H9 (cell line): ENCODE results near the gene CCDC9B. TPM values are rescaled to one million over a fixed set of nuclear protein-coding genes. Genes with fewer than 3 reads are reported as not detected.

Experiments used
- DNase-seq: peaks from one replicate; pipeline ENCODE4 v3.0.0-alpha.2; 2017
- H2AFZ ChIP-seq: one replicate; pipeline ENCODE4 v1.6.1; 2013; ENCODE audit warnings: mild to moderate bottlenecking, low read length, control low read depth, moderate library complexity
- H2AK5ac ChIP-seq: 2 replicates; pipeline ENCODE4 v1.6.1; 2013; ENCODE audit warnings: low read length, control low read depth, mixed read lengths; ENCODE audit not compliant: insufficient read length
- H2BK120ac ChIP-seq: one replicate; pipeline ENCODE4 v1.6.1; 2013; ENCODE audit warnings: low read depth, mild to moderate bottlenecking, low read length, control low read depth, inconsistent platforms; ENCODE audit not compliant: poor library complexity, severe bottlenecking
- H2BK12ac ChIP-seq: 2 replicates; pipeline ENCODE4 v1.6.1; 2013; ENCODE audit warnings: low read length, control low read depth, mixed read lengths, low read depth; ENCODE audit not compliant: insufficient read length
- H2BK15ac ChIP-seq: 2 replicates; pipeline ENCODE4 v1.6.1; 2013; ENCODE audit warnings: low read depth, low read length, control low read depth
- H2BK20ac ChIP-seq: one replicate; pipeline ENCODE4 v1.6.1; 2013; ENCODE audit warnings: low read depth, mild to moderate bottlenecking, low read length, control low read depth, inconsistent platforms; ENCODE audit not compliant: poor library complexity, severe bottlenecking
- H2BK5ac ChIP-seq: 2 replicates; pipeline ENCODE4 v1.6.1; 2013; ENCODE audit warnings: low read length, control low read depth, mixed read lengths; ENCODE audit not compliant: insufficient read length
- H3K14ac ChIP-seq: 2 replicates; pipeline ENCODE4 v1.6.1; 2013; ENCODE audit warnings: low read length, control low read depth; ENCODE audit not compliant: insufficient read depth
- H3K18ac ChIP-seq: 2 replicates; pipeline ENCODE4 v1.6.1; 2013; ENCODE audit warnings: low read depth, mild to moderate bottlenecking, mixed read lengths, low read length, control low read depth; ENCODE audit not compliant: insufficient read length
- H3K23ac ChIP-seq: 2 replicates; pipeline ENCODE4 v1.6.1; 2013; ENCODE audit warnings: low read length, control low read depth, mixed read lengths, low read depth; ENCODE audit not compliant: insufficient read length
- H3K23me2 ChIP-seq: 2 replicates; pipeline ENCODE4 v1.6.1; 2013; ENCODE audit warnings: low read depth, mild to moderate bottlenecking, mixed read lengths, low read length, control low read depth; ENCODE audit not compliant: insufficient read length, poor library complexity, severe bottlenecking
- H3K27ac ChIP-seq: 2 replicates; pipeline ENCODE4 v1.5.1; 2013; ENCODE audit warnings: low read length, control low read depth, mixed read lengths, low read depth; ENCODE audit not compliant: insufficient read length
- H3K27me3 ChIP-seq: 2 replicates; pipeline ENCODE4 v1.6.1; 2013; ENCODE audit warnings: low read length, control low read depth, inconsistent platforms; ENCODE audit not compliant: insufficient read depth
- H3K4ac ChIP-seq: 2 replicates; pipeline ENCODE4 v1.6.1; 2013; ENCODE audit warnings: low read depth, mild to moderate bottlenecking, control low read depth, inconsistent platforms, low read length, moderate library complexity
- H3K4me1 ChIP-seq: 2 replicates; pipeline ENCODE4 v1.6.1; 2013; ENCODE audit warnings: low read length, control low read depth, inconsistent platforms; ENCODE audit not compliant: insufficient read depth
- H3K4me2 ChIP-seq: 2 replicates; pipeline ENCODE4 v1.6.1; 2013; ENCODE audit warnings: low read length, control low read depth, mixed read lengths; ENCODE audit not compliant: insufficient read length, insufficient read depth
- H3K56ac ChIP-seq: 2 replicates; pipeline ENCODE4 v1.6.1; 2013; ENCODE audit warnings: low read depth, mild to moderate bottlenecking, mixed read lengths, low read length, control low read depth; ENCODE audit not compliant: insufficient read length
- H3K79me1 ChIP-seq: 2 replicates; pipeline ENCODE4 v1.6.1; 2013; ENCODE audit warnings: low read depth, mild to moderate bottlenecking, moderate library complexity, low read length, control low read depth, inconsistent platforms; ENCODE audit not compliant: insufficient read depth, poor library complexity, severe bottlenecking
- H3K79me2 ChIP-seq: 2 replicates; pipeline ENCODE4 v1.6.1; 2013; ENCODE audit warnings: low read length, control low read depth, inconsistent platforms; ENCODE audit not compliant: insufficient read depth
- H3K9ac ChIP-seq: 2 replicates; pipeline ENCODE4 v1.6.1; 2013; ENCODE audit warnings: low read length, control low read depth, mixed read lengths; ENCODE audit not compliant: insufficient read length; ENCODE audit errors: extremely low read depth
- H3K9me3 ChIP-seq: one replicate; pipeline ENCODE4 v1.6.1; 2013; ENCODE audit warnings: low read depth, low read length, inconsistent platforms; ENCODE audit not compliant: control insufficient read depth
- H3T11ph ChIP-seq: one replicate; pipeline ENCODE4 v1.6.1; 2013; ENCODE audit warnings: mild to moderate bottlenecking, low read length, control low read depth, inconsistent platforms
- H4K20me1 ChIP-seq: one replicate; pipeline ENCODE4 v1.6.1; 2013; ENCODE audit not compliant: control insufficient read depth, insufficient read length, insufficient read depth
- H4K5ac ChIP-seq: 2 replicates; pipeline ENCODE4 v1.6.1; 2013; ENCODE audit warnings: low read depth, mild to moderate bottlenecking, mixed read lengths, low read length, control low read depth; ENCODE audit not compliant: insufficient read length
- H4K8ac ChIP-seq: replicated peaks from 2 replicates; pipeline ENCODE4 v1.6.1; 2013; ENCODE audit warnings: low read length, control low read depth, mixed read lengths, low read depth; ENCODE audit not compliant: insufficient read length
- H4K91ac ChIP-seq: 2 replicates; pipeline ENCODE4 v1.6.1; 2013; ENCODE audit warnings: low read depth, mild to moderate bottlenecking, moderate library complexity, mixed read lengths, low read length, control low read depth; ENCODE audit not compliant: insufficient read length
- H3K27ac Mint-ChIP-seq, 3 experiments: 2 replicates in 2 of 3; 3 replicates in 1 of 3; pipeline ENCODE4 v1.8.0; 2020 to 2021; ENCODE audit warnings: mixed read lengths in 3 of 3, mild to moderate bottlenecking in 1 of 3, moderate library complexity in 1 of 3
- H3K27me3 Mint-ChIP-seq: 2 replicates; pipeline ENCODE4 v1.8.0; 2021; ENCODE audit warnings: low read depth, mild to moderate bottlenecking, moderate library complexity, mixed read lengths
- H3K36me3 Mint-ChIP-seq, 3 experiments: 2 replicates in 2 of 3; 3 replicates in 1 of 3; pipeline ENCODE4 v1.8.0; 2020 to 2021; ENCODE audit warnings: low read depth in 3 of 3, mixed read lengths in 3 of 3; ENCODE audit not compliant: insufficient read depth in 1 of 3
- H3K4me1 Mint-ChIP-seq, 2 experiments: 2 replicates each; pipeline ENCODE4 v1.8.0; 2020; ENCODE audit warnings: mixed read lengths in 2 of 2
- H3K4me3 Mint-ChIP-seq, 2 experiments: 2 replicates in 1 of 2; 3 replicates in 1 of 2; pipeline ENCODE4 v1.8.0; 2020 to 2021; ENCODE audit warnings: mild to moderate bottlenecking in 2 of 2, mixed read lengths in 2 of 2, moderate library complexity in 1 of 2
- H3K9me3 Mint-ChIP-seq, 2 experiments: 2 replicates in 1 of 2; 3 replicates in 1 of 2; pipeline ENCODE4 v1.8.0; 2020; ENCODE audit warnings: mild to moderate bottlenecking in 2 of 2, mixed read lengths in 2 of 2, moderate library complexity in 1 of 2
- CTCF ChIP-seq: fragments of 200-600 bp; sonication (generic); conservative IDR thresholded peaks from 3 replicates; pipeline ENCODE4 v1.8.0; 2021; ENCODE audit warnings: antibody characterized with exemption, mild to moderate bottlenecking
- WGBS: extraction: QIAGEN DNeasy Blood & Tissue Kit; methylation state at CpG from one replicate; pipeline ENCODE4 v1.1.7; 2013; ENCODE audit warnings: missing lambda C conversion rate, low lambda C conversion rate, mixed read lengths; ENCODE audit not compliant: insufficient read length; ENCODE audit errors: extremely low coverage; 5-methylcytosine and 5-hydroxymethylcytosine counted together
- total RNA-seq: library from RNA; stranded (reverse); gene quantifications from 2 replicates; pipeline ENCODE4 v1.2.1, GENCODE V29; 2021

The CCDC9B gene
- total RNA-seq, 1 experiment from 2014 or later, result 0.48 TPM

GRCh38 chr15:40305281-40305680 is 35.5 kb downstream of the CCDC9B start:
- Mint-ChIP-seq H3K4me3 (no peak overlapping the region), H3K4me1 (peaks cover 37 to 47% of the 10 kb centered on the region in 2 experiments), H3K36me3 (peaks cover 0 to 6% (median 2%) of the 10 kb centered on the region in 3 experiments; a peak in 4 of 7 replicates), H3K27me3 (peaks cover 18% of the 10 kb centered on the region), H3K27ac (no peak overlapping the region), H3K9me3 (peaks cover 5% of the 10 kb centered on the region in 2 experiments; a peak in 4 of 5 replicates)
- H2AK5ac ChIP-seq, result no peak overlapping the region
- H3K56ac ChIP-seq, result no peak overlapping the region
- H3K79me2 ChIP-seq, result no peaks in the 10 kb centered on the region
- H2AFZ ChIP-seq, result no peak overlapping the region
- H3K9ac ChIP-seq, result no peak overlapping the region
- DNase-seq, result no peak
- no peaks in the 10 kb centered on the region for H4K20me1 ChIP-seq
- WGBS, result no CpG with 5 or more reads among the region's 4 CpGs
- no peak overlapping the region for H2BK12ac ChIP-seq
- no peak overlapping the region for H2BK120ac ChIP-seq
- no peak overlapping the region for H4K8ac ChIP-seq
- no peak overlapping the region for H2BK20ac ChIP-seq
- no peaks in the 10 kb centered on the region for H3K27me3 ChIP-seq
- H4K91ac ChIP-seq, result no peak overlapping the region
- no peak overlapping the region for H3T11ph ChIP-seq
- H3K9me3 ChIP-seq, result no peaks in the 10 kb centered on the region
- no peak overlapping the region for H2BK15ac ChIP-seq
- peaks cover 6% of the 10 kb centered on the region; the same call in 1 of the 2 replicates for H3K4me1 ChIP-seq
- no peak overlapping the region for H3K18ac ChIP-seq
- H3K4me2 ChIP-seq, result no peak overlapping the region
- H3K23me2 ChIP-seq, result no peaks in the 10 kb centered on the region
- H3K23ac ChIP-seq, result no peak overlapping the region
- H3K79me1 ChIP-seq, result no peaks in the 10 kb centered on the region
- no peak overlapping the region for H3K27ac ChIP-seq
- H3K4ac ChIP-seq, result no peak overlapping the region
- no peak for TF ChIP-seq CTCF
- no peak overlapping the region for H2BK5ac ChIP-seq
- H4K5ac ChIP-seq, result no peak overlapping the region
- no peak overlapping the region for H3K14ac ChIP-seq
